Peyer's patch (tissue), 4 donors: Measurements from ENCODE around the gene DDIT4.

Experiments
- POLR2A ChIP-seq, 2 donors: fragments of 450-650 bp; IDR thresholded peaks; one replicate each; pipeline ENCODE4 v1.5.1; 2017; ENCODE audit warnings: antibody characterized with exemption in 2 of 2, mild to moderate bottlenecking in 2 of 2, moderate library complexity in 2 of 2
- TF ChIP-seq, protein P1 (sequence below), 6 experiments: fragments of 450-650 bp in 4 of 6; fragments of 200-600 bp in 2 of 6; sonication (generic) in 1 of 6; IDR thresholded peaks; one replicate each; pipeline ENCODE4 v1.5.1; 2017 to 2019; ENCODE audit warnings: antibody characterized with exemption in 6 of 6, mild to moderate bottlenecking in 3 of 6, moderate library complexity in 1 of 6

DNA sequence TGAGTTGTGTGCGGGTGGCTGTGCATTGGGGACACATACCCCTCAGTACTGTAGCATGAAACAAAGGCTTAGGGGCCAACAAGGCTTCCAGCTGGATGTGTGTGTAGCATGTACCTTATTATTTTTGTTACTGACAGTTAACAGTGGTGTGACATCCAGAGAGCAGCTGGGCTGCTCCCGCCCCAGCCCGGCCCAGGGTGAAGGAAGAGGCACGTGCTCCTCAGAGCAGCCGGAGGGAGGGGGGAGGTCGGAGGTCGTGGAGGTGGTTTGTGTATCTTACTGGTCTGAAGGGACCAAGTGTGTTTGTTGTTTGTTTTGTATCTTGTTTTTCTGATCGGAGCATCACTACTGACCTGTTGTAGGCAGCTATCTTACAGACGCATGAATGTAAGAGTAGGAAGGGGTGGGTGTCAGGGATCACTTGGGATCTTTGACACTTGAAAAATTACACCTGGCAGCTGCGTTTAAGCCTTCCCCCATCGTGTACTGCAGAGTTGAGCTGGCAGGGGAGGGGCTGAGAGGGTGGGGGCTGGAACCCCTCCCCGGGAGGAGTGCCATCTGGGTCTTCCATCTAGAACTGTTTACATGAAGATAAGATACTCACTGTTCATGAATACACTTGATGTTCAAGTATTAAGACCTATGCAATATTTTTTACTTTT is 1.8 kb downstream of the DDIT4 start:
- TF ChIP-seq, protein P1, sequence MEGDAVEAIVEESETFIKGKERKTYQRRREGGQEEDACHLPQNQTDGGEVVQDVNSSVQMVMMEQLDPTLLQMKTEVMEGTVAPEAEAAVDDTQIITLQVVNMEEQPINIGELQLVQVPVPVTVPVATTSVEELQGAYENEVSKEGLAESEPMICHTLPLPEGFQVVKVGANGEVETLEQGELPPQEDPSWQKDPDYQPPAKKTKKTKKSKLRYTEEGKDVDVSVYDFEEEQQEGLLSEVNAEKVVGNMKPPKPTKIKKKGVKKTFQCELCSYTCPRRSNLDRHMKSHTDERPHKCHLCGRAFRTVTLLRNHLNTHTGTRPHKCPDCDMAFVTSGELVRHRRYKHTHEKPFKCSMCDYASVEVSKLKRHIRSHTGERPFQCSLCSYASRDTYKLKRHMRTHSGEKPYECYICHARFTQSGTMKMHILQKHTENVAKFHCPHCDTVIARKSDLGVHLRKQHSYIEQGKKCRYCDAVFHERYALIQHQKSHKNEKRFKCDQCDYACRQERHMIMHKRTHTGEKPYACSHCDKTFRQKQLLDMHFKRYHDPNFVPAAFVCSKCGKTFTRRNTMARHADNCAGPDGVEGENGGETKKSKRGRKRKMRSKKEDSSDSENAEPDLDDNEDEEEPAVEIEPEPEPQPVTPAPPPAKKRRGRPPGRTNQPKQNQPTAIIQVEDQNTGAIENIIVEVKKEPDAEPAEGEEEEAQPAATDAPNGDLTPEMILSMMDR (IDR thresholded peaks at IDR 0.05), result no peak
- no peak for TF ChIP-seq POLR2A (IDR thresholded peaks at IDR 0.05)
